Stimulated activated CD8-positive, alpha-beta memory T cell treated with anti-CD3 and anti-CD28 coated beads, Interleukin-2, amount 100 ng/mL, for 48 hours (primary cell): ENCODE results near the gene SPTBN1.
"Not testable (repeated sequence)": the region's sequence is repeated elsewhere in the genome, so short reads cannot be mapped to it uniquely, and the experiment has no call there.

Experiments used
- DNase-seq, 2 donors: peaks; one replicate each; pipeline ENCODE4 v3.0.0-alpha.2; 2020; ENCODE audit warnings: low read depth in 2 of 2

Gene SPTBN1

DNA sequence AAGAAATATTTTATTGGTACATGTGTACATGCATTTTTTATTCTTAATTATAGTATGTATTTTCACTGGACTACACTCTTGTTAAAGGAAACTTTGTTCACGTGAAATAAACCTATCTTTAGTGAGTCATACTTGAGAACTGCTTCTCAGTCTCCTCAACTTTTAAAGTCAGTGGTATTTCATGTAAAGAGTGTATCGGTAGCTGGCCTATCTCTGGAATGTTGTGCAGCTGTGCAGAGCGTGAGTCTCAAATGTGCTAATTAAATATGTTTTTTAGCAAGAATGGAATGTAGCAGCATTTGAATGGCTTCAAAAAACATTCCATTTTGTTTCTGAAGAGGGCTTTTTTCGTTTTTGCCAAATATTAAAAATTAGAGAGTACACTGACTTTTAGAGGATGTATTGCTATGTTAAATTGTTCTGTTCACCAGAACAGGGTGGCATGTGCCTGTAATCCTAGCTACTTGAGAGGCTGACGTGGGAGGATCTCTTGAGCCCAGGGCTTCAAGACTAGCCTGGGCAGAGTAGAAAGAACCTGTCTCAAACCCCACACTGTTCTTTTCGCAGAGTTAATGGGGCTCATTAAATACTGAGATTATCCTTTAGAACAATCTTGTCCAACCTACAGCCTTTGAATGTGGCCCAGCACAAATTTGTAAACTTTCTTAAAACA, 14.3 kb downstream of the SPTBN1 start:
- no peak for DNase-seq

DNA sequence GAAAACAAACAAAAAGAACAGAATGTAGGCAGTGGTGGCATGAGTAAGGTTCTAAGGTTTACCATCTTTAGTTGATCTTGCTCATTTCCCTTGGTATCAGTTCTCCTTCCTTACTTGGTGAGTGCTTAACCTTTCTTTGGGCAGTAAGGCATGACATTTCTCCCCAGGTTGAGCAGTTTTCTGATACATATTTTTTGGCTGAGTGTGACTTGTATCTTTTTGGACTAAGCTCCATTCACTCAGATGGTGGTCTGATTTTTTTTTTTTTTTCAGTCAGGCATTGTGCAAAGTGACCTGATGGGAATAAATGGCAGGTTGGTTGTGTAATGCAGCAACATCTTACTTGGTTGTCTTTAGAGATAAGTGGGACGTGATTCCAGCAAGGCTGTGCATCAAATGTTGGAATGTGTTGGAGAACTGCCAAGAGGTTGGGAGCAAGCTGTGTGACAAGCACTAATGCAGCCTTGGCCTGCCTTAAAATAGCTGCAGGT, 15.1 kb downstream of the SPTBN1 start:
- DNase-seq, result no peak

DNA sequence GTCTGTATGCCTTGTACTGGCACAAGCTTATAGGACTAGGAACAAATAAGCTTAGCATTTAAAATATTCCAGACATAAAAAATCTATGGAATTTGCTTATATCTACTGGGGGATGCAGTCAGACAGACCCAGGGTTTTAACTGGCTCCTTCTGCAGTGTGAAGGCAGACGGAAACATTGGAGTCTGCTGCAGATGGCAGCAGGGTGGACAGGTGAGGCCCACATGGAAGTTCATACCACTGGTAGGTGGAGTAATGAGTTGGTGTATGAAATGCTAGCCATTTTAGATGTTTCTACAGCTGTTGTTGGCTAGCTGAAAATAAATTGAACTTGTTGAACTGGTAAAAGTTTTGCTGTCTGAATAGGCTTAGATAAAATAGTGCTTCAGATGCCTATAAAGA, 17.7 kb downstream of the SPTBN1 start:
- DNase-seq, result no peak

DNA sequence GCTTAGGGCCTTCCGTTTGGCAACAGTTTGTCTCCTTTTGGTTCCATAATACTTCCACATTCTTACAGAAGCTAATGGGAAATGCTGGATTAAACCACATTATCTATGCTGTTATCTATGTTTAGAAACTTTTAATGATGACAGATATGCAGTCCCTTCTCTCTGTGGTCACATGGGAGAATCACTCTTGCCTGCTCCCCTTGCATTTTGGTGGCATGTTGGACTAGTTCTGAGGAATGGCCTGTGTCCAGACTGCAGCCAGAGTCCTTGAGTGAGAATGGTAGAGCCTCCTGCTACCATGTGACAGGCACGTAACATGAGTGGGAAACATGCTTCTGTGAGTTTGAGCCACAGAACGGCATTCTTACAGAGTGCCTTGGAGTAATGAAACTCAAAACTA, 19.2 kb downstream of the SPTBN1 start:
- no peak for DNase-seq

DNA sequence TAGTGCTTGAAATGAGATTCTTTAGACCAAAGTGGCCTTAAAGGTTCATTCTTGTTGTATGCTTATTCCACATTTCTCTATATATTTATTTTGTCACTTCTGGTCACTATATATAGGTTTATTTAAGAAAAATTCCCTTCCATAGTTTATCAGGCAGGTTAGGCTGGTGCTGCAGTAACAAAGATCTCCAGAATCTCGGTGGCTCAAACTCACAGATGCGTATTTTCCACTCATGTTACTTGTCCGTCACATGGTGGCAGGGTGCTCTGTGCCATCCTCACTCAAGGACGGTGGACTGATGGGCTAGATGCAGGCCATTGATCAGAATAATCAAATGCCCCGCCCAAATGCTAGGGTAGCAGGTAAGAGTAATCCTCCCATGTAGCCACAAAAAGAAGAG, 19.8 kb downstream of the SPTBN1 start:
- DNase-seq, result no peak

DNA sequence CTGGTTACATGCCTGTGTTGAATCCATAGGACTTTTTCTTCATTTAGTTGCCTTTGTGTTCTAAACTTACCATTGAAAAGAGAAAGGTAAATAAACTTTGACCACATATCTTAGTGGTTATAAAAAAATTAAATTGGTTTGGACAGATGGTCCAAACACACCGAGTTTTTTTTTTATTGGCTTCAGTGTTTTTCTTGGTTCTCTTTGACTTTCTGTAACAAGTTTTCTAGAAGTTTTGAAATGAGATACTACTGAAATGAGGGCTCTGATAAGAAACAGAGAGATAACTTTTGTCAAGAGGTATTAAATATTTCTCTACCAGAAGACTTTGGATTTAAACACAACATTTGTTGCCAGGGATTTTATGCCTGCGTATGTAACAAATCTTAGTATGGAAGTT, 20.7 kb downstream of the SPTBN1 start:
- no peak for DNase-seq

DNA sequence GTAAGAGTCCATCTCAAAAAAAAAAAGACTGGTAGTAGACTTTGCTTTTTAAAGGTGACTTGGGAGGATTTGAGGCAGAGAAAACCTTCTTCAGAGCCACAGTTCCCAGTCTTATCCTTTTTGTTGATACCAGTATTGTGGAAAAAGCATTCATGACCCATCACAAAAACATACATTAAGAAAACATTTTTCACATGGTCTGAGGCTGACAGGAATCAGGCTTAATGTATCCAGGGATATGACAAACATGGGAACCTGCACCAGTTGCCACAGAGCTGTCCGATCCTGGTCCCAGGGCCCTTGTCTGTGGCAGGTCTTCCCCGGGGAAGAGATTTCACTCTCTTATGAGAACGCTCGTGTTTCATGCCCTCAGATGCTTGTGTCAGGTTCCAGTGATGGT, 21.8 kb downstream of the SPTBN1 start:
- no peak for DNase-seq

DNA sequence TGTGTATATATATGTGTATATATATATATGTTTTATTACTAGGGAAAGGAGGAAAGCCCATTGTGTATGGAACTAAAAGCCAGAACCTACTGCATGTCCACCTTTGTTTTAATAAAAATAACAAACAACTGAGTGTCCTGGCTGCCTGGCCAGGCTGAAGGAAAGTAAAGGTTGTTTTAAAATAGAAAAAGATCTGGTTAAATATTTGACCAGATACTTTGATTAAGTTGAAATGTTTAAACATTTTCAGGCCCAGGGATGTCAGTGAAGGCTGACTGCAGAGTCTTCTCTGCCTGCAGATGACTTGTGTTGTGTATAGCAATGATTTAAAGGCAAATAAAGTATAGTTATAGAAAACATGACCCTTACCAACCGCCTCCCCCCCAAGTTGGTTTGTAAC, 22.8 kb downstream of the SPTBN1 start:
- DNase-seq, result no peak

DNA sequence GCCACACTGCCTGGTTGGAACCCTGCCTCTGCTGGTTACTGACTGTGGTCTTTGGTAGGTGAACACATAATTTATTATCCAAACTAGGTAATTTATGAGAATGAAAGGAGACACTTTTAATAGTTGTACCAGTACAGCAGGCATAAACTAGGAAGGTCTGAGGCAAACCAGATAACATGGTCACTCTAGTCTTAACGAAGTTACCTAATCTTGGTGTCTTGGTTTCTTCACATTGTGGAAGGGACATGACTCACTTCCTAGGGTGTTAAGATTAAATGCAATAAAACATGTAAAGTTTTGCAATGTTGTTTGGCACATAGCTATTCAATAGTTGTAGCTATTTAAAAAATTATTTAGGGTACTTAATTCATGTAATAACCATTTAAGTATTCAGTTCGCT, 23.3 kb downstream of the SPTBN1 start:
- DNase-seq, result no peak

DNA sequence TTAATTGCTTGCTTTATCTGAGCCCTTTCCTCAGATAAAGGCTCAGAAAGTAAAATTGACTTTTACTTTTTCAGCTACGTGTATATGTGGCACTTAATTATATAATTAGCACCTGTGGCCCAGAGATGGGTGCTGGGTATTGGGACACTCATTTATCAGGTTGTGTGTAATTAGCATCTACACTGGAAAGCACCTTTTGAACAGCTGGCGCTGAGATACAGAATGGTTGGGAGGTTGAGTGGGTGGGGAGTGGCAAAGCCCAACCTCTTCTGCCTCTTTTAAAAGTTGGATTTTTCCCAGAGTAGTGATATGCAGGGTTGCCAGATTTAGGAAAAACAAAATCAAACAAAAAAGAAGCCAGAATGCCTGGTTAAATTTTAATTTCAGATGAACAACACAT, 23.9 kb downstream of the SPTBN1 start:
- DNase-seq, result no peak

DNA sequence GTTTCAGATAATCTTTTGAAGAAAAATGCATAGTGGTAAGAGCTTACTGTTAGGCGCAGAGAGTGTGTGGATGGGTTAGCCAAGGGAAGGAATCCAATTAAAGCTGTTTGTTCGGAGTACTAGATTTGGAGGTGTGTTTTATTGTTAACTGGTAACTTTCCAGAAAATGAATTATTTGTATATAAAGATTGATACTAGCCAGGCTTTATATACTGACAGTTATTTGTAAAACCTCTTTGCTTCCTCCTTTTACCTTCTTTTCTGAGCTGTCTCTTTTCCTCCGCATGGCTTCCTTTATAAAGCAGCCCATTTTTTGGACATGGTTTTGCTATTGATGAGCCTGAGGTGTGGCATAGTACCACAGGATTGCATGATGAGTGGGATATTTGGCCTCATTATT, 25.6 kb downstream of the SPTBN1 start:
- DNase-seq, result no peak

DNA sequence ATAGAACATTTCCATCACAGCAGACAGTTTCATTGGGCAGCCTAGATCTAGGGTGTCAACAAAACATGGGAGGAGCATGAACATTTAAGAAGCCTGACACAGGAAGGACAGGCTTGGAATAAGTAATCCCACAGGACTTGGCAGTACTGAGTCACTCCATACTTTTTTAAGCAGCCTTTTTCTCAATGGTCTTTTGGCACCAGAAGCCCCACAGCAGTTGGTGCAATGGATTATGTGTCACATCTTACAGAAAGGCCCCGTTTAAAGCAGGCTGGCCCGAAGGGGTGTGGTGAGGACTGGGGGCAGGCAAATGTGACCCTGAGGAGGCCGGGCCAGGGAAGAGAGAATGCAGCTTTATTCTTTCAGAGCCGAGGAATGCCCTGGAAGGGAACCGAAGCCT, 26.6 kb downstream of the SPTBN1 start:
- no peak for DNase-seq

DNA sequence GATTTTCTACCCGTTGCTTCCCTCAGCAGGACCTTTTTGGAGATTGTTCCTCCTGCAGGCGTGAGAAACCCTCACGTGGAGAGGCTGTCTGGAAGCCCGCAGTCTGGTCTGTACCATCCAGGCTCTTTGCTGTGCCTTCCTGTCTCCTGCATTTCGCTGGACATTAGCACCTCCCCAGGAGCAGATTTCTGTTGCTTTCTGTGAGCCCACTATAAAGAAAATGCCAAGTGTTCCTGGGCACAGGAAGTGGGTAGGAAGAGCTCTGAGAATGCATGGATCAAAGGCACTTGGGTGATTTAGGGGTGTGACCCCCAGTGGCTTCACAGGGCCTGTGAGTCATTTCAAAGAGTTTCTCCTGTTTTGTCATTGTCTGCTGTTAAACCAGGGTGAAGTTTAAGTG, 27.3 kb downstream of the SPTBN1 start:
- no peak for DNase-seq

DNA sequence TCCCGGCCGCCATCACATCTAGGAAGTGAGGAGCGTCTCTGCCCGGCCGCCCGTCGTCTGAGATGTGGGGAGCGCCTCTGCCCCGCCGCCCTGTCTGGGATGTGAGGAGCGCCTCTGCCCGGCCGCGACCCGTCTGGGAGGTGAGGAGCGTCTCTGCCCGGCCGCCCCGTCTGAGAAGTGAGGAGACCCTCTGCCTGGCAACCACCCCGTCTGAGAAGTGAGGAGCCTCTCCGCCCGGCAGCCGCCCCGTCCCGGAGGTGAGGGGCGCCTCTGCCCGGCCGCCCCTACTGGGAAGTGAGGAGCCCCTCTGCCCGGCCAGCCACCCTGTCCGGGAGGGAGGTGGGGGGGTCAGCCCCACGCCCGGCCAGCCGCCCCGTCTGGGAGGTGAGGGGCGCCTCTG, 29.6 kb downstream of the SPTBN1 start:
- not testable (repeated sequence) for DNase-seq

DNA sequence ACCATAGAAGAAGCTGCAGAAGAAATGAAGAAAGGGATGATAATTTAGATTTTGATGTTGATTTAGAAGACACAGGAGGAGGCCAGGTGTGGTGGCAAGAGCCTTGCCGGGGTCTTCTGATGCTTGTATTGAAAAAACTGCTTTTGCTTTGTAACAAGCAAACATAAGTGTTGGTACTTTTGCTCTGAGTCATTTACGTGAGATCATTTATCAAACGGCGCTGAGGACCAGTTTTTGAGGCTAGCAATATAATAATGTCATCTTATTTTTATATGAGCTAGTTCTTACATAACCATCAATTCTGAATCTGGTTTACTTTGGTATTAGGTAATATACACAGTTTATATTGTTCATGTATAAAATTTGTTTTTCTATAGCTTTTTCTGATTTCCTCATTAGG, 30.6 kb downstream of the SPTBN1 start:
- DNase-seq, result no peak

DNA sequence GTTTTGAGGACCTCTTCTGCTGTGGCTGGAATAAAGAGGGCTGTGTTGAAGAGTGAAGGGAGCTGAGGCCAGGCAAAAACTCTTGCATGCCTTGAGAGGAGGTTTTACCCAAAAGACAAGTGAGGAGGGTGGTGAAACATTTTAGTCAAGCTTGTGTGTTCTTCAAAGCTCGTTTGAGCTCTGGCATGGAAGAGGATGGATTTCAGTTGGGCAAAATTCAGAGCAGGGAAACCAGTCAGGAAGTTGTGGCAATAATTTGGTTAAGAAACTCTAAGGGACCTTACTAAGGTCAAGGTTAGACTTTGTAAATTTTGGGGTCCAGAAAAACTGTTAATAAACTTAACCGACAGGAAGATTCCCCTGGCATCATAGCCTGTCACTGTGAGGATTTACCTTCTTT, 34.7 kb downstream of the SPTBN1 start:
- DNase-seq, result no peak

DNA sequence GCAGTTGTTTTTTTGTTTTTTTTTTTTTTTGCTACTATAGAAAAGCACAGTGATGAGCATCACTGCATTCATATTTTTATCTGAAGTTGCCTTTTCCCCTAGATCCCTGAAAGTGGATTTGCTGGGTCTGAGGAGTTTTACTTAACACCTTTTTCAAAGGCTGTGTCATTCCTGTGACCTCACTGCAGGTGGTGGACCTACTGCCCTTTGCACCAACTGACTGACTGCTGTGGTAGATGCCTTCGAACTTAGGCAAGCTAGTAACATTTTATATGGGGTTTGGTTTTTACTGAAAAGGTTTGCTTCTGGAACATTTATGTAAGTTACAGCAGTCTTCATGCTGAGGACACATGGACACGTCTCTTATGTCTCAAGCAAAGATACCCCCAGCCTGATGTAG, 36.2 kb downstream of the SPTBN1 start:
- no peak for DNase-seq

DNA sequence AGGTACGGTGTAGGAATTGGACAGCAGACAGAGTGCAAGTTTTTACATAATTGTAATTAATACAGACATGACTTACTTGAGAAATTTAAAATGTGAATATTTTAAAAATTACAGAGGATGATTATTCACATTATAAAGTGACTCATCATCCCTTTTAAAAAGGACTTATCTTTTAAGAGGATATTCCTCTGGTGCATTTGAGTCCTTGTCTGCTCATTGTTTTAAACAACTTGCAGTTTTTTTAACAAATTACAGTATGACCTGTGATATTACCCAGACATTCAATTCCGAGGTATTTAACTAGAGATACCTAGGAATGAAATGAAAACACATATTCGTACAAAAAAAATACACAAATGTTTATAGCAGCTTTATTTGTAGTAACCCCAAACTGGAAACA, 38.0 kb downstream of the SPTBN1 start:
- no peak for DNase-seq

DNA sequence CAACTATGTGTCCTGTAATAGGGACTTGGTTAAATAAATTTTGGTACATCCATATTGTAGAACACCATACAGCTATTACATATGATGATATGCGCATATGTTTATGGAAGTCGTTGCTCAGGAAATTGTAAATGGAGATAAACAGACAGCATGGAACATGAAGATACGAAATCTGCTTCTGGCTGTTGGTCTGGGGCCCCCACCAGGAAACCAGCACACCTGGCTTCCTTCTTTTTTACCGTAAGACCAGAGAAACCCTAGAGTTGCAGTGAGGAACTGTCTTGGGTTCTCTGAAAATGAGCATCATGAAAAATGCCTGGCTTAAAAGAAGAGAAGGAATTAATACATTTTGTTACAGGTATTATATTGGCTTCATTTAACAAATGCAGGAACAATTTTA, 40.8 kb downstream of the SPTBN1 start:
- DNase-seq, result no peak

DNA sequence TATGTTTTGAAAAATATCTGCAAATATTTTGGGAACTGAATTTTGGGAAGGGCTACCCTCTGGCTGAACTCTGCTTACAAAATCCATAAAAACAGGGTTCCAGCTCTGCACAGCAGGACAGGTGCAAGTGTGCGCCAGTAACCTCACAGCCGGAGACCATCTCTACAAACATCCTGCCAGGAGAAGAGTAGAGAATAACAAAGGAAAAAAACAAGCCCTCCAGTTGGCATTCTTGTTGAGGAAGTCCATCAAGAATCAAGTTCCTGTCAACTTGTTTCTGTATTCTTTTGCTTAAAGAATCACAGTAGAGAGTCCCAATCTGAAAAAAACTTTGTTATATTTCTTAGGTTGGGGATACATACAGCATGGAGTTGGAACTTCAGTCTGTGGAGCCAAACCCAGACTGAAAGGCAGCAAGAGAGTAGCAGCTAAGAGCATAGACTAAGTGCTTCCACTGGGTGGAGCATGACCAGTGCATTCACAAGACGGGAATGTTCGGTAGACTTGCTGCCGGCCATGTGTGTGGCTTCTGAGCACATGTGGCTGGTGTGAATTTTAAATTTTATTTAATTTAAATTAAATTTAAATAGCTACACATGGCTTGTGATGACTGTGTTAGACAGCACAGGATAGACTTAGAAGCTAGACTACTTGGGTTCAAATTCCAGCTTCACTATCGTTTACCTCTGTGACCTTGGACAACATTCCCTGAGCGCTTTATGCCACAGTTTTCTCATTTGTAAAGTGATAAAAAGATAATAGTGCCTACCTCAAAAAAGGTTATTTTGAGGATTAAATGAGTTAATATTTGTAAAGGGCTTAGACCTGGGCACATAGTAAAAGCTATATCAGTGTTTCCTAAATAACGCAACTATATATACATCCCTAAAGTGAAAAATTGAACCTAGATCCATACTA, 41.9 kb downstream of the SPTBN1 start:
- no peak for DNase-seq

DNA sequence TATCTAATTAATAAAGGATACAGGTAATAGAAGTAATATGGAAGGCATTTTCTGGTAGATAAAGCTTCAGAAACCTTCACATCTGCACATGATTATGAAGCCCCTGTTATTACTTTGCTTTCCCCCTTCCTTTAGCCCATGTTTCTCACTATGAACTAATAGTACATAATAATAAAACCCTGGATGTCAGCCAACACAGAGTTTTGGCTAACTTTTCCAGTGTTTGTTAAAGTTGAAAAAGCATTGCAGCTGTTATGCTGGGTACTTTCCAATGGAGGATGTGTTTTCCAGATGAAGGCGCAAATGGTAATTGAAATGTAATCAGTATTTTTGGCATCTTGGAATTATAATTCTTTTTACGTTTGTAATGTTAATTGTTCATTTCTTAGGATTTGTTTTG, 43.5 kb downstream of the SPTBN1 start:
- DNase-seq, result no peak

DNA sequence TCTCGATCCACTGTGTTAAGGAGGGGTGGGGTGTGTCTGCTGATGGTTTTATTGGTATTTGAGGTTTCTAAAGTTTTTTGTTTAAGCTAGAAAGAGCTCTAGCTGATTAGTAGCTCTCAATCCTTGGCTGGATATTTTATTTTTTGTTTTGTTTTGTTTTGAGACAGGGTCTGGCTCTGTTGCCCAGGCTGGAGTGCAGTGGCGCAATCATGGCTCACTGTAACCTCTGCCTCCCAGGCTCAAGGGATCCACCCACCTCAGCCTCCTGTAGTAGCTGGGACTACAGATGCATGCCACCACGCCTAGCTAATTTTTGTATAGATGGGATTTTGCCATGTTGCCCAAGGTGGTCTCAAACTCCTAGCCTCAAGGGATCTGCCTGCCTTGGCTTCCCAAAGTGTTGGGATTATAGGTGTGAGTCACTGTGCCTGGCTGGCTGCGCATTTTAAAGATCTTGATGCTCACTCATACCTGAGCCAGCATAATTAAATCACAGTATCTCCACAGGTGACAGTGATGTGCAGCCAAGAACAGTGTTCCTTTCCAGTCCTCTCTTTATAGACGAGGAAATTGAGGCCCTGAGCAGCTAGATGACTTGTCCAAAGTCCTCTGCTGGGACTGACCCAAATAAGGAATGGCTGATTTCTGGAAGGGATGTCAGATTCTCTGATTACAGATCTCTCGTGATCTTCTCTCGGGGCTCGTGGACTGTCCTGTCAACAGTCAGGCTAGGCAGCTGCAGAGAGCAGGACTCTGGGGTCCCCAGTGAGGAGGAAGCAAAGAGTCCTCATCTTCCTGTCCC, 44.5 kb downstream of the SPTBN1 start:
- no peak for DNase-seq
